SK-N-SH treated with all-trans-retinoic acid at 6 μM for 48 hours (cell line): Measurements from ENCODE around the gene COQ6.

Source experiments
- ATAC-seq: fragments of 200-7000 bp; cut with Tn5 transposase; 3 replicates; pipeline ENCODE4 v1.9.1; 2020; ENCODE audit warnings: mild to moderate bottlenecking, moderate library complexity
- ARNTL ChIP-seq: fragments of 450-650 bp; formaldehyde crosslinking; IDR thresholded peaks from 2 replicates; pipeline ENCODE4 v1.5.0; 2020; ENCODE audit warnings: low read depth, mild to moderate bottlenecking, moderate library complexity, borderline replicate concordance
- BACH2 ChIP-seq: fragments of 250-450 bp; sonication (Bioruptor Pico); IDR thresholded peaks from 2 replicates; pipeline ENCODE4 v1.9.0; 2021; ENCODE audit warnings: mild to moderate bottlenecking, borderline replicate concordance
- CSRNP3 ChIP-seq: fragments of 250-450 bp; sonication (Bioruptor Pico); IDR thresholded peaks from 2 replicates; pipeline ENCODE4 v1.5.1; 2021; ENCODE audit warnings: mild to moderate bottlenecking, moderate library complexity
- ESRRG ChIP-seq: fragments of 250-450 bp; sonication (Bioruptor Pico); IDR thresholded peaks from 2 replicates; pipeline ENCODE4 v1.6.1; 2021; ENCODE audit warnings: mild to moderate bottlenecking
- GLIS3 ChIP-seq: fragments of 250-450 bp; sonication (Bioruptor Pico); IDR thresholded peaks from 2 replicates; pipeline ENCODE4 v1.5.0; 2020; ENCODE audit warnings: mild to moderate bottlenecking, moderate library complexity
- ISL1 ChIP-seq: fragments of 250-450 bp; sonication (Bioruptor Pico); IDR thresholded peaks from 2 replicates; pipeline ENCODE4 v2.1.2; 2022; ENCODE audit warnings: mild to moderate bottlenecking, moderate library complexity
- OSR1 ChIP-seq: fragments of 250-450 bp; sonication (Bioruptor Pico); IDR thresholded peaks from 2 replicates; pipeline ENCODE4 v1.8.0; 2022; ENCODE audit warnings: moderate library complexity, mild to moderate bottlenecking, inconsistent platforms
- PATZ1 ChIP-seq: fragments of 250-450 bp; sonication (Bioruptor Pico); IDR thresholded peaks from 2 replicates; pipeline ENCODE4 v1.8.0; 2020; ENCODE audit warnings: mild to moderate bottlenecking, moderate library complexity, borderline replicate concordance
- POU6F1 ChIP-seq: fragments of 250-450 bp; sonication (Bioruptor Pico); IDR thresholded peaks from 2 replicates; pipeline ENCODE4 v1.8.0; 2021; ENCODE audit warnings: low read depth, mild to moderate bottlenecking, moderate library complexity, borderline replicate concordance
- PPARA ChIP-seq: fragments of 250-450 bp; sonication (Bioruptor Pico); IDR thresholded peaks from 2 replicates; pipeline ENCODE4 v1.5.0; 2020; ENCODE audit warnings: mild to moderate bottlenecking, borderline replicate concordance
- RARB ChIP-seq: fragments of 250-450 bp; sonication (Bioruptor Pico); IDR thresholded peaks from 2 replicates; pipeline ENCODE4 v1.8.0; 2021; ENCODE audit warnings: mild to moderate bottlenecking, moderate library complexity
- SNAI2 ChIP-seq: fragments of 250-450 bp; sonication (Bioruptor Pico); IDR thresholded peaks from 2 replicates; pipeline ENCODE4 v1.5.0; 2020; ENCODE audit warnings: mild to moderate bottlenecking, moderate library complexity
- TCF4 ChIP-seq: fragments of 250-450 bp; sonication (Bioruptor Pico); IDR thresholded peaks from 2 replicates; pipeline ENCODE4 v1.8.0; 2021; ENCODE audit warnings: mild to moderate bottlenecking, moderate library complexity, borderline replicate concordance
- TOX ChIP-seq: fragments of 250-450 bp; sonication (Bioruptor Pico); IDR thresholded peaks from 2 replicates; pipeline ENCODE4 v1.8.0; 2021; ENCODE audit warnings: mild to moderate bottlenecking, moderate library complexity, borderline replicate concordance
- TSHZ2 ChIP-seq: fragments of 250-450 bp; sonication (Bioruptor Pico); IDR thresholded peaks from 2 replicates; pipeline ENCODE4 v1.5.0; 2020; ENCODE audit warnings: mild to moderate bottlenecking, moderate library complexity
- ZC3H10 ChIP-seq: fragments of 250-450 bp; sonication (Bioruptor Pico); IDR thresholded peaks from 2 replicates; pipeline ENCODE4 v1.5.1; 2021; ENCODE audit warnings: mild to moderate bottlenecking, moderate library complexity
- ZFP3 ChIP-seq: fragments of 250-450 bp; sonication (Bioruptor Pico); IDR thresholded peaks from 2 replicates; pipeline ENCODE4 v1.5.0; 2020; ENCODE audit warnings: mild to moderate bottlenecking, moderate library complexity
- ZFP30 ChIP-seq: fragments of 450-650 bp; formaldehyde crosslinking; IDR thresholded peaks from 2 replicates; pipeline ENCODE4 v1.5.0; 2022; ENCODE audit warnings: mild to moderate bottlenecking, moderate library complexity
- ZNF565 ChIP-seq: fragments of 450-650 bp; formaldehyde crosslinking; conservative IDR thresholded peaks from 2 replicates; pipeline ENCODE4 v1.5.0; 2020; ENCODE audit warnings: low read depth, mild to moderate bottlenecking, moderate library complexity
- ZNF8 ChIP-seq: fragments of 450-650 bp; formaldehyde crosslinking; IDR thresholded peaks from 2 replicates; pipeline ENCODE4 v1.5.0; 2020; ENCODE audit warnings: mild to moderate bottlenecking, moderate library complexity

COQ6 gene

GRCh38 chr14:73935666-73936065, 14.4 kb upstream of the COQ6 start (continued):
- no peak for TF ChIP-seq PATZ1 (CRISPR knock-in tag)
- TF ChIP-seq GLIS3 (CRISPR knock-in tag): no peak
- no peak for TF ChIP-seq CSRNP3 (CRISPR knock-in tag)
- TF ChIP-seq TCF4: no peak

- no peak for ATAC-seq
- TF ChIP-seq ZC3H10 (CRISPR knock-in tag): no peak
- TF ChIP-seq RARB (CRISPR knock-in tag): no peak
- TF ChIP-seq, all 23 proteins: peak for 0
Observed at GRCh38 chr14:73936548-73936947, 13.6 kb upstream of the COQ6 start.

GRCh38 chr14:73937012-73937411, 13.1 kb upstream of the COQ6 start:
- TF ChIP-seq ZNF565 (CRISPR knock-in tag): no peak
- no peak for TF ChIP-seq ESRRG
- TF ChIP-seq ISL1: no peak
- TF ChIP-seq ZFP30: no peak
- no peak for TF ChIP-seq OSR1 (CRISPR knock-in tag)
- no peak for TF ChIP-seq GLIS3 (CRISPR knock-in tag)
- TF ChIP-seq TCF4: no peak
- no peak for TF ChIP-seq PPARA (CRISPR knock-in tag)
- TF ChIP-seq TSHZ2 (CRISPR knock-in tag): no peak
- no peak for TF ChIP-seq RARB (CRISPR knock-in tag)
- TF ChIP-seq ARNTL (CRISPR knock-in tag): no peak
- no peak for TF ChIP-seq TOX
- no peak for TF ChIP-seq ZC3H10 (CRISPR knock-in tag)
- ATAC-seq: no peak; the same call in 2 of the 3 replicates

GRCh38 chr14:73942180-73942579, 7.9 kb upstream of the COQ6 start:
- no peak for ATAC-seq

More at GRCh38 chr14:73942180-73942579, 7.9 kb upstream of the COQ6 start:
- TF ChIP-seq ZFP30 (no peak), SNAI2 (CRISPR knock-in tag) (no peak), ZFP3 (CRISPR knock-in tag) (no peak), BACH2 (no peak), POU6F1 (CRISPR knock-in tag) (no peak), CSRNP3 (CRISPR knock-in tag) (no peak), ZNF8 (CRISPR knock-in tag) (no peak)
